HG02759 (cell line): Measurements from ENCODE around the gene SPO11.

ENCODE experiments used
- ATAC-seq: cut with Tn5 transposase; IDR thresholded peaks from one replicate; pipeline ENCODE4 v1.9.1; 2021; ENCODE audit warnings: mild to moderate bottlenecking, moderate library complexity; ENCODE audit not compliant: unreplicated experiment

Gene SPO11

GRCh38 chr20:57329608-57330221 lies at the start of gene SPO11:
TSS of gene SPO11 (plus strand) at chr20:57329803. CDS start at chr20:57329868, 65 bp downstream.
- no peak for ATAC-seq

GRCh38 chr20:57280221-57280620 lies 49.4 kb upstream of the SPO11 start:
- no peak for ATAC-seq

GRCh38 chr20:57281900-57282299 lies 47.7 kb upstream of the SPO11 start:
- ATAC-seq = no peak

GRCh38 chr20:57282670-57283361 lies 46.8 kb upstream of the SPO11 start:
- no peak for ATAC-seq

- ATAC-seq = no peak
Measured at GRCh38 chr20:57283860-57284259, 45.7 kb upstream of the SPO11 start.

- no peak for ATAC-seq
Measured at GRCh38 chr20:57287007-57287880, 42.4 kb upstream of the SPO11 start.

- no peak for ATAC-seq
Measured at GRCh38 chr20:57287901-57288300, 41.7 kb upstream of the SPO11 start.

GRCh38 chr20:57288651-57289277 lies 40.8 kb upstream of the SPO11 start:
- no peak for ATAC-seq

GRCh38 chr20:57289391-57290177 lies 40.0 kb upstream of the SPO11 start:
- no peak for ATAC-seq

- ATAC-seq = no peak
Measured at GRCh38 chr20:57290178-57290484, 39.5 kb upstream of the SPO11 start.

GRCh38 chr20:57291003-57291402 lies 38.6 kb upstream of the SPO11 start:
- no peak for ATAC-seq

GRCh38 chr20:57291694-57292093 lies 37.9 kb upstream of the SPO11 start:
- no peak for ATAC-seq

GRCh38 chr20:57292611-57293010 lies 37.0 kb upstream of the SPO11 start:
- no peak for ATAC-seq

GRCh38 chr20:57293995-57294394 lies 35.6 kb upstream of the SPO11 start:
- ATAC-seq = no peak

GRCh38 chr20:57294550-57294949 lies 35.1 kb upstream of the SPO11 start:
- no peak for ATAC-seq

GRCh38 chr20:57298457-57298856 lies 31.1 kb upstream of the SPO11 start:
- ATAC-seq = no peak

- no peak for ATAC-seq
Measured at GRCh38 chr20:57301026-57301425, 28.6 kb upstream of the SPO11 start.

- no peak for ATAC-seq
Measured at GRCh38 chr20:57306747-57307146, 22.9 kb upstream of the SPO11 start.

- ATAC-seq = no peak
Measured at GRCh38 chr20:57308451-57309271, 20.9 kb upstream of the SPO11 start.
